ENCODE measurements around the gene TTC17. TPM values are rescaled to one million over a fixed set of nuclear protein-coding genes. Genes with fewer than 3 reads are reported as not detected.

The TTC17 gene
- total and polyA plus RNA-seq, 2 of the 8 experiments (the other 6 are each of a cell fraction or from before 2014, with no cell fraction given): 65.1 to 80.1 TPM

DNA sequence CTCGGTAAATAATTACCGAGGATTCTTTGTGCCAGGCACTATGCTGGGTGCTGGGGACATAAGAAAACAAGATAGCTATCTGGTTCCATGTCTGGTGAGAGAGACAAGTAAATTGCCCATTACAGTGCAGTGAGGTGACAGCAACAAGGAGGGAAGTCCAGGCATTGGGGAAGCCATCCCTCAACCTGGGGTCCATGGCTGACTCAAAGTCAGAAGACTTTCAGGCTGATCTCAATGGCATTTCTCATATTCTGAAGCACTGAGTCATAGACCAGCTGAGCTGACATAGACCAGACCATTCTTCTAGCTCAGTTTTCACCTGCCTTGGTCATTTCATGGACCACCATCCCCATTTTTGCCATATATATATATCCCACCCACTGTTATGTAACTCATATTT is 158.8 kb downstream of the TTC17 start (continued):
- TF ChIP-seq POLR2AphosphoS5 (IDR thresholded peaks at IDR 0.05; ENCODE audit: low read depth, low read length) (no peak), SP1 (IDR thresholded peaks at IDR 0.05; ENCODE audit: low read depth, low read length) (no peak), CHD2 (IDR thresholded peaks at IDR 0.05; ENCODE audit: low read length) (no peak), JUN (IDR thresholded peaks at IDR 0.05; ENCODE audit: low read depth, low read length) (no peak), HDAC6 (IDR thresholded peaks at IDR 0.05; ENCODE audit: low read depth, low read length) (no peak), NRF1 (IDR thresholded peaks at IDR 0.05; ENCODE audit: low read depth, low read length) (no peak)

All from H1 (cell line).